SK-N-SH treated with all-trans-retinoic acid at 6 μM for 48 hours (cell line): ENCODE data around the gene ATRN.

ENCODE experiments used
- ARNTL ChIP-seq: fragments of 450-650 bp; formaldehyde crosslinking; IDR thresholded peaks from 2 replicates; pipeline ENCODE4 v1.5.0; 2020; ENCODE audit warnings: low read depth, mild to moderate bottlenecking, moderate library complexity, borderline replicate concordance
- PPARA ChIP-seq: fragments of 250-450 bp; sonication (Bioruptor Pico); IDR thresholded peaks from 2 replicates; pipeline ENCODE4 v1.5.0; 2020; ENCODE audit warnings: mild to moderate bottlenecking, borderline replicate concordance
- ZNF565 ChIP-seq: fragments of 450-650 bp; formaldehyde crosslinking; conservative IDR thresholded peaks from 2 replicates; pipeline ENCODE4 v1.5.0; 2020; ENCODE audit warnings: low read depth, mild to moderate bottlenecking, moderate library complexity
- TF ChIP-seq, protein P1 (sequence below): fragments of 250-450 bp; sonication (Bioruptor Pico); IDR thresholded peaks from 2 replicates; pipeline ENCODE4 v1.5.1; 2020; ENCODE audit warnings: low read depth, mild to moderate bottlenecking, moderate library complexity
- TF ChIP-seq, protein P2 (sequence below): fragments of 250-450 bp; sonication (Bioruptor Pico); IDR thresholded peaks from 2 replicates; pipeline ENCODE4 v1.8.0; 2020; ENCODE audit warnings: mild to moderate bottlenecking, moderate library complexity, borderline replicate concordance
- TF ChIP-seq, protein P3 (sequence below): fragments of 250-450 bp; sonication (Bioruptor Pico); IDR thresholded peaks from 2 replicates; pipeline ENCODE4 v1.5.1; 2021; ENCODE audit warnings: mild to moderate bottlenecking, moderate library complexity

- TF ChIP-seq PPARA (CRISPR knock-in tag) (no peak), ZNF565 (CRISPR knock-in tag) (no peak), ARNTL (CRISPR knock-in tag) (no peak)
- TF ChIP-seq, protein P1, sequence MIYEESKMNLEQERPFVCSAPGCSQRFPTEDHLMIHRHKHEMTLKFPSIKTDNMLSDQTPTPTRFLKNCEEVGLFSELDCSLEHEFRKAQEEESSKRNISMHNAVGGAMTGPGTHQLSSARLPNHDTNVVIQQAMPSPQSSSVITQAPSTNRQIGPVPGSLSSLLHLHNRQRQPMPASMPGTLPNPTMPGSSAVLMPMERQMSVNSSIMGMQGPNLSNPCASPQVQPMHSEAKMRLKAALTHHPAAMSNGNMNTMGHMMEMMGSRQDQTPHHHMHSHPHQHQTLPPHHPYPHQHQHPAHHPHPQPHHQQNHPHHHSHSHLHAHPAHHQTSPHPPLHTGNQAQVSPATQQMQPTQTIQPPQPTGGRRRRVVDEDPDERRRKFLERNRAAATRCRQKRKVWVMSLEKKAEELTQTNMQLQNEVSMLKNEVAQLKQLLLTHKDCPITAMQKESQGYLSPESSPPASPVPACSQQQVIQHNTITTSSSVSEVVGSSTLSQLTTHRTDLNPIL (CRISPR knock-in tag) = no peak
- TF ChIP-seq, protein P2, sequence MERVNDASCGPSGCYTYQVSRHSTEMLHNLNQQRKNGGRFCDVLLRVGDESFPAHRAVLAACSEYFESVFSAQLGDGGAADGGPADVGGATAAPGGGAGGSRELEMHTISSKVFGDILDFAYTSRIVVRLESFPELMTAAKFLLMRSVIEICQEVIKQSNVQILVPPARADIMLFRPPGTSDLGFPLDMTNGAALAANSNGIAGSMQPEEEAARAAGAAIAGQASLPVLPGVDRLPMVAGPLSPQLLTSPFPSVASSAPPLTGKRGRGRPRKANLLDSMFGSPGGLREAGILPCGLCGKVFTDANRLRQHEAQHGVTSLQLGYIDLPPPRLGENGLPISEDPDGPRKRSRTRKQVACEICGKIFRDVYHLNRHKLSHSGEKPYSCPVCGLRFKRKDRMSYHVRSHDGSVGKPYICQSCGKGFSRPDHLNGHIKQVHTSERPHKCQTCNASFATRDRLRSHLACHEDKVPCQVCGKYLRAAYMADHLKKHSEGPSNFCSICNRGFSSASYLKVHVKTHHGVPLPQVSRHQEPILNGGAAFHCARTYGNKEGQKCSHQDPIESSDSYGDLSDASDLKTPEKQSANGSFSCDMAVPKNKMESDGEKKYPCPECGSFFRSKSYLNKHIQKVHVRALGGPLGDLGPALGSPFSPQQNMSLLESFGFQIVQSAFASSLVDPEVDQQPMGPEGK (CRISPR knock-in tag) = no peak
- TF ChIP-seq, protein P3, sequence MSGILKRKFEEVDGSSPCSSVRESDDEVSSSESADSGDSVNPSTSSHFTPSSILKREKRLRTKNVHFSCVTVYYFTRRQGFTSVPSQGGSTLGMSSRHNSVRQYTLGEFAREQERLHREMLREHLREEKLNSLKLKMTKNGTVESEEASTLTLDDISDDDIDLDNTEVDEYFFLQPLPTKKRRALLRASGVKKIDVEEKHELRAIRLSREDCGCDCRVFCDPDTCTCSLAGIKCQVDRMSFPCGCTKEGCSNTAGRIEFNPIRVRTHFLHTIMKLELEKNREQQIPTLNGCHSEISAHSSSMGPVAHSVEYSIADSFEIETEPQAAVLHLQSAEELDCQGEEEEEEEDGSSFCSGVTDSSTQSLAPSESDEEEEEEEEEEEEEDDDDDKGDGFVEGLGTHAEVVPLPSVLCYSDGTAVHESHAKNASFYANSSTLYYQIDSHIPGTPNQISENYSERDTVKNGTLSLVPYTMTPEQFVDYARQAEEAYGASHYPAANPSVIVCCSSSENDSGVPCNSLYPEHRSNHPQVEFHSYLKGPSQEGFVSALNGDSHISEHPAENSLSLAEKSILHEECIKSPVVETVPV (CRISPR knock-in tag) = no peak
These were observed 210.6 kb downstream of the ATRN start for GRCh38 chr20:3681352-3681930.
